GM19240 (cell line): ENCODE measurements around the gene KRTAP5-6.

ENCODE experiments used
- DNase-seq: peaks from one replicate; pipeline ENCODE4 v3.0.0; 2011; ENCODE audit warnings: low spot score; ENCODE audit not compliant: insufficient read length

KRTAP5-6 gene

GRCh38 chr11:1696608-1697570, at the start of gene KRTAP5-6:
KRTAP5-6 (plus strand) TSS chr11:1697195; CDS start chr11:1697246, 51 bp downstream.
- DNase-seq: no peak

GRCh38 chr11:1647901-1648652, 48.9 kb upstream of the KRTAP5-6 start:
- no peak for DNase-seq

- DNase-seq: no peak
These were observed 48.2 kb upstream of the KRTAP5-6 start for GRCh38 chr11:1648653-1649420.

- no peak for DNase-seq
These were observed 46.7 kb upstream of the KRTAP5-6 start for GRCh38 chr11:1650034-1650917.

- DNase-seq: no peak
These were observed 46.1 kb upstream of the KRTAP5-6 start for GRCh38 chr11:1650918-1651262.

- no peak for DNase-seq
These were observed 45.5 kb upstream of the KRTAP5-6 start for GRCh38 chr11:1651411-1651980.

GRCh38 chr11:1652026-1652425, 45.0 kb upstream of the KRTAP5-6 start:
- no peak for DNase-seq

GRCh38 chr11:1652442-1652770, 44.6 kb upstream of the KRTAP5-6 start:
- DNase-seq: no peak

- DNase-seq: peak; percentile 79
These were observed 44.0 kb upstream of the KRTAP5-6 start for GRCh38 chr11:1652771-1653540.

GRCh38 chr11:1653541-1654387, 43.2 kb upstream of the KRTAP5-6 start:
- no peak for DNase-seq

- no peak for DNase-seq
These were observed 42.4 kb upstream of the KRTAP5-6 start for GRCh38 chr11:1654388-1655167.

GRCh38 chr11:1655168-1656060, 41.6 kb upstream of the KRTAP5-6 start:
- DNase-seq: no peak

GRCh38 chr11:1656061-1656441, 40.9 kb upstream of the KRTAP5-6 start:
- no peak for DNase-seq

- no peak for DNase-seq
These were observed 40.3 kb upstream of the KRTAP5-6 start for GRCh38 chr11:1656670-1657069.

- DNase-seq: no peak
These were observed 37.5 kb upstream of the KRTAP5-6 start for GRCh38 chr11:1659506-1659905.

GRCh38 chr11:1660111-1660867, 36.7 kb upstream of the KRTAP5-6 start:
- DNase-seq: no peak
